Kidney epithelial cell (primary cell): ENCODE results near the gene ENPP3. TPM values are rescaled to one million over a fixed set of nuclear protein-coding genes. Genes with fewer than 3 reads are reported as not detected.

Experiments used
- DNase-seq: peaks from one replicate; pipeline ENCODE4 v3.0.0-alpha.2; 2010; ENCODE audit warnings: low read depth
- H3K27me3 ChIP-seq: 2 replicates; pipeline ENCODE4 v1.6.0; 2011; ENCODE audit warnings: low read length; ENCODE audit not compliant: control insufficient read depth, insufficient read depth
- H3K36me3 ChIP-seq: 2 replicates; pipeline ENCODE4 v1.5.1; 2011; ENCODE audit warnings: low read length; ENCODE audit not compliant: control insufficient read depth, insufficient read depth
- H3K4me3 ChIP-seq: 2 replicates; pipeline ENCODE4 v1.5.1; 2011; ENCODE audit warnings: low read depth, mild to moderate bottlenecking, control low read depth, low read length
- CTCF ChIP-seq: IDR thresholded peaks from 2 replicates; pipeline ENCODE4 v1.5.1; 2011; ENCODE audit warnings: mild to moderate bottlenecking, moderate library complexity, low read length, control low read depth, inconsistent platforms; ENCODE audit not compliant: insufficient read depth, poor library complexity, severe bottlenecking
- total RNA-seq: library from RNA; depleted of rRNA; stranded (reverse); fragments of >200 nt; gene quantifications from 2 replicates; pipeline ENCODE4 v1.2.3, GENCODE V29; 2015

Gene ENPP3
- total RNA-seq, 1 donor from 2014 or later, result not detected

GRCh38 chr6:131782764-131783163, 145.7 kb downstream of the ENPP3 start:
- TF ChIP-seq CTCF, result peak; percentile 24
- Histone ChIP-seq H3K27me3 (no peaks in the 10 kb centered on the region), H3K4me3 (no peak overlapping the region), H3K36me3 (no peaks in the 10 kb centered on the region)
- no peak for DNase-seq

- no peaks in the 10 kb centered on the region for H3K36me3 ChIP-seq
- no peak overlapping the region for H3K4me3 ChIP-seq
- TF ChIP-seq CTCF, result no peak
- no peaks in the 10 kb centered on the region for H3K27me3 ChIP-seq
- no peak for DNase-seq
Measured at GRCh38 chr6:131784561-131784960, 147.5 kb downstream of the ENPP3 start.

DNA sequence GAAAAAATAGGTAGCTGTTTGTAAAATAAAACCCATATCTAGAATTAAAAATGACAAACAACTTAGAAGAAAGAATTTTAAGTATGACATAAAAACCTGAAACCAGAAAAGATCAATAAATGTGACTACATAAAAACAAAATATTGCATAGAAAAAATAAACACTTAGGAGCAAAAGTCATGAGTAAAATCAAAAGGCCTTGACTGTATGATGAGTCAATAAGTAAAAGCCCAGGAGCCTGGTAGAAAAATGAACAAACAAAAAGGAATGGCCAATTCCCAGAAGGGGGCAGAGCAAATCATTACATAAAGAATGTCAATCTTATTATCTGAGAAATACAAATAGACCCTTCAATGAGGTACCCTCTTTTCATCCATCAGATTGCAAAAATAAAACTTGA, 150.0 kb downstream of the ENPP3 start:
- H3K27me3 ChIP-seq, result no peaks in the 10 kb centered on the region
- no peaks in the 10 kb centered on the region for H3K36me3 ChIP-seq
- no peak overlapping the region for H3K4me3 ChIP-seq
- no peak for TF ChIP-seq CTCF
- no peak for DNase-seq

- no peak for DNase-seq
- no peaks in the 10 kb centered on the region for H3K36me3 ChIP-seq
- TF ChIP-seq CTCF, result no peak
- H3K4me3 ChIP-seq, result no peak overlapping the region
- no peaks in the 10 kb centered on the region for H3K27me3 ChIP-seq
Measured at GRCh38 chr6:131787766-131788712, 150.9 kb downstream of the ENPP3 start.

GRCh38 chr6:131789219-131789618, 152.1 kb downstream of the ENPP3 start:
- H3K27me3 ChIP-seq, result no peaks in the 10 kb centered on the region
- TF ChIP-seq CTCF, result no peak
- H3K36me3 ChIP-seq, result no peaks in the 10 kb centered on the region
- no peak overlapping the region for H3K4me3 ChIP-seq
- DNase-seq, result no peak

DNA sequence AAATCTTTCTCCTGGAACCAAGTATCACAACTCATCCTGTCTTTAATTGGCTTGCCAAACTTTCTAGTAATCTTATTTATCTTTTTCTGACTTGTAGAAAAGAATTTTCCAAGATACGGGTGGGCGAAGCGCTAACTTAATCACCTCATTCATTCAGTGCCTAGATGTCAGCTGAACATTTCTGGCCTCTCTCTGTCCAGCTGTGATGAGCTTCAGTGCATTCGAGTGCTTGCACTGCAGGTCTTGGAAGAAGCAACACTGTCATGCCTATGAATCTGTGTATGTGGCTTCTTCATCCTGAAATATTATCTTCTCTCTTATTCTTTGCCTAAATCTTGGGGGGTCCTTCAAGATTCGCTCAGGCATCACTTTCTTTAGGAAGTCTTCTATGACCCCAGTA, 154.4 kb downstream of the ENPP3 start:
- Histone ChIP-seq H3K36me3 (no peaks in the 10 kb centered on the region), H3K27me3 (no peaks in the 10 kb centered on the region), H3K4me3 (no peak overlapping the region)
- DNase-seq, result no peak
- TF ChIP-seq CTCF, result no peak
